Measurements from ENCODE around the gene NFE2L2.

DNA sequence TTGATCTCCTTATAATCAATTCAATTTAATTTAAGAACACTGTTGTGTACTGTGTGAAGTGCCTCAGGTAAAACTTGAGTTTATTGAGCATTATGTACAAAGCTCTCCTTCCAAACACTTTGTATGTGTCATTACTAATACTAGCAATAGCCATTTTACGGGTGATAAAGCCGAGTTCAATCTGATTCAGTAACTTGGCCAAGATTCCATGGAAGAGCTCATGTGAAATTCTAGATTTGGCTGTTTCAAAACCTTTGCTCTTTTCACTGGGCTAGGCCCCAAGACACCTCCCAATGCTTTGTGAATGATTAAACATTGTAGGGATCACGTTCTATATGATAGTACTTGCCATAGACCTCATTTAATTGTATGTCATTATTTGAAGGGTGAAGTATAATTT is 8.9 kb upstream of the NFE2L2 start:
- TF ChIP-seq, protein P1, sequence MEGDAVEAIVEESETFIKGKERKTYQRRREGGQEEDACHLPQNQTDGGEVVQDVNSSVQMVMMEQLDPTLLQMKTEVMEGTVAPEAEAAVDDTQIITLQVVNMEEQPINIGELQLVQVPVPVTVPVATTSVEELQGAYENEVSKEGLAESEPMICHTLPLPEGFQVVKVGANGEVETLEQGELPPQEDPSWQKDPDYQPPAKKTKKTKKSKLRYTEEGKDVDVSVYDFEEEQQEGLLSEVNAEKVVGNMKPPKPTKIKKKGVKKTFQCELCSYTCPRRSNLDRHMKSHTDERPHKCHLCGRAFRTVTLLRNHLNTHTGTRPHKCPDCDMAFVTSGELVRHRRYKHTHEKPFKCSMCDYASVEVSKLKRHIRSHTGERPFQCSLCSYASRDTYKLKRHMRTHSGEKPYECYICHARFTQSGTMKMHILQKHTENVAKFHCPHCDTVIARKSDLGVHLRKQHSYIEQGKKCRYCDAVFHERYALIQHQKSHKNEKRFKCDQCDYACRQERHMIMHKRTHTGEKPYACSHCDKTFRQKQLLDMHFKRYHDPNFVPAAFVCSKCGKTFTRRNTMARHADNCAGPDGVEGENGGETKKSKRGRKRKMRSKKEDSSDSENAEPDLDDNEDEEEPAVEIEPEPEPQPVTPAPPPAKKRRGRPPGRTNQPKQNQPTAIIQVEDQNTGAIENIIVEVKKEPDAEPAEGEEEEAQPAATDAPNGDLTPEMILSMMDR (IDR thresholded peaks at IDR 0.05 in 2 of 3, conservative IDR thresholded peaks at IDR 0.05 in 1 of 3; ENCODE audit: insufficient read depth in 2 of 3, low read depth in 1 of 3, low read length in 3 of 3) = no peak
- TF ChIP-seq MYC (IDR thresholded peaks at IDR 0.05; ENCODE audit: low read depth, low read length) (no peak), MYC (CRISPR knock-in tag; IDR thresholded peaks at IDR 0.05; ENCODE audit: borderline replicate concordance, low read depth) (no peak), TAF1 (IDR thresholded peaks at IDR 0.05; ENCODE audit: control insufficient read depth, extremely low read depth, insufficient read depth, low read length, severe bottlenecking) (no peak), XRCC3 (IDR thresholded peaks at IDR 0.05) (no peak), NCOA2 (IDR thresholded peaks at IDR 0.05; ENCODE audit: partially characterized antibody in 2 of 2) (no peak), U2AF1 (optimal IDR thresholded peaks at IDR 0.05; ENCODE audit: low read depth, low read length) (no peak)

All from K562 (cell line).